K562 (cell line): ENCODE measurements around the gene DOK1. TPM values are rescaled to one million over a fixed set of nuclear protein-coding genes. Genes with fewer than 3 reads are reported as not detected.

Experiments used
- ATAC-seq: fragments of 200-7000 bp; cut with Tn5 transposase; 3 replicates; pipeline ENCODE4 v1.9.1; 2020; ENCODE audit warnings: moderate library complexity
- BruUV-seq: library from RNA; stranded (reverse); fragments of 400-500 nt; replicated peaks from 2 replicates; lab custom pipeline; 2021; lab: Mats Ljungman, UMichigan
- CTCF ChIA-PET: fragments of 300-600 bp; formaldehyde crosslinking; extraction: SDS; loops from one replicate; lab custom pipeline; 2021; ENCODE audit warnings: low intra/inter-chr PET ratio; lab: Yijun Ruan, JAX
- POLR2A ChIA-PET: fragments of 300-600, 350-650 bp; sonication (Branson Sonifier 250); formaldehyde crosslinking; extraction: SDS; loops from one replicate; lab custom pipeline; 2021; ENCODE audit warnings: antibody characterized with exemption, inconsistent platforms; lab: Yijun Ruan, JAX
- DNase-seq, 4 experiments: peaks; one replicate each; pipeline versions ENCODE4 v3.0.0 to v3.0.0-alpha.2; 2011 to 2018; ENCODE audit warnings: low spot score in 3 of 4, mixed read lengths in 3 of 4; ENCODE audit errors: extremely low read depth in 1 of 4
- FAIRE-seq: peaks from 2 replicates; lab custom pipeline; 2011; peaks lifted over from hg19 to GRCh38; lab: Jason Lieb, UNC
- H2AFZ ChIP-seq: 2 replicates; pipeline ENCODE4 v1.6.0; 2011; ENCODE audit warnings: low read depth, low read length, control low read depth, inconsistent platforms
- H3K27ac ChIP-seq: fragments of 200-600 bp; 3 replicates; pipeline ENCODE4 v1.8.0; 2011; ENCODE audit warnings: low read depth, mild to moderate bottlenecking, control low read depth, inconsistent platforms, low read length, moderate library complexity, mixed read lengths; ENCODE audit errors: extremely low read depth
- H3K27me3 ChIP-seq, 2 experiments: fragments of 300-600 bp in 1 of 2; 2 replicates in 1 of 2; 3 replicates in 1 of 2; pipeline versions ENCODE4 v1.6.0 to v1.8.0; 2011; ENCODE audit warnings: inconsistent platforms in 2 of 2, low read length in 2 of 2, mild to moderate bottlenecking in 1 of 2, mixed read lengths in 1 of 2, moderate library complexity in 1 of 2; ENCODE audit not compliant: control insufficient read depth in 2 of 2, insufficient read depth in 2 of 2
- H3K36me3 ChIP-seq: fragments of 300-600 bp; 3 replicates; pipeline ENCODE4 v1.8.0; 2011; ENCODE audit warnings: mild to moderate bottlenecking, low read length, inconsistent platforms; ENCODE audit not compliant: control insufficient read depth, insufficient read depth
- H3K4me1 ChIP-seq, 2 experiments: fragments of 200-600 bp in 1 of 2; replicated peaks in 1 of 2; 2 replicates in 1 of 2; 3 replicates in 1 of 2; pipeline versions ENCODE4 v1.5.1 to v1.8.0; 2011; ENCODE audit warnings: inconsistent platforms in 2 of 2, low read length in 2 of 2, mild to moderate bottlenecking in 1 of 2, mixed read lengths in 1 of 2, moderate library complexity in 1 of 2; ENCODE audit not compliant: control insufficient read depth in 2 of 2, insufficient read depth in 2 of 2
- H3K4me2 ChIP-seq: 2 replicates; pipeline ENCODE4 v1.6.1; 2011; ENCODE audit warnings: low read length, control low read depth, inconsistent platforms, mixed read lengths; ENCODE audit not compliant: insufficient read depth
- H3K4me3 ChIP-seq: fragments of 200-600 bp; sonication (generic), shearing (Covaris generic); 2 replicates; pipeline ENCODE4 v1.5.1; 2016; ENCODE audit warnings: control low read depth, inconsistent platforms
- H3K79me2 ChIP-seq: fragments of 200-600 bp; 3 replicates; pipeline ENCODE4 v1.8.0; 2011; ENCODE audit warnings: low read length, inconsistent platforms; ENCODE audit not compliant: control insufficient read depth, insufficient read depth
- H3K9ac ChIP-seq, 2 experiments: 2 replicates each; pipeline versions ENCODE4 v1.6.0 to v1.6.1; 2011; ENCODE audit warnings: low read depth in 2 of 2, low read length in 2 of 2, control low read depth in 1 of 2, inconsistent platforms in 1 of 2, mild to moderate bottlenecking in 1 of 2, mixed read lengths in 1 of 2; ENCODE audit not compliant: insufficient read depth in 1 of 2
- H3K9me1 ChIP-seq: one replicate; pipeline ENCODE4 v1.6.0; 2011; ENCODE audit warnings: inconsistent platforms, mild to moderate bottlenecking, low read length, moderate library complexity; ENCODE audit not compliant: control insufficient read depth, insufficient read depth
- H3K9me3 ChIP-seq: replicated peaks from 2 replicates; pipeline ENCODE4 v1.5.1; 2011; ENCODE audit warnings: low read depth, low read length, inconsistent platforms; ENCODE audit not compliant: control insufficient read depth, insufficient read depth
- H4K20me1 ChIP-seq: replicated peaks from 2 replicates; pipeline ENCODE4 v1.6.1; 2011; ENCODE audit warnings: low read length, inconsistent platforms, mixed read lengths; ENCODE audit not compliant: control insufficient read depth, insufficient read depth
- EGR1 ChIP-seq: fragments of 450-650 bp; conservative IDR thresholded peaks from 2 replicates; pipeline ENCODE4 v1.6.1; 2017; ENCODE audit warnings: mild to moderate bottlenecking
- FOXP4 ChIP-seq: sonication (generic); formaldehyde crosslinking; IDR thresholded peaks from 2 replicates; pipeline ENCODE4 v1.8.0; 2022; ENCODE audit warnings: mild to moderate bottlenecking, missing genetic modification reagents, borderline replicate concordance
- PRMT5 ChIP-seq: sonication (generic); formaldehyde crosslinking; IDR thresholded peaks from 2 replicates; pipeline ENCODE4 v1.5.0; 2020; ENCODE audit warnings: missing genetic modification reagents
- ZNF133 ChIP-seq: fragments of 250-450 bp; sonication (Bioruptor Pico); IDR thresholded peaks from 2 replicates; pipeline ENCODE4 v1.4.0; 2020; ENCODE audit warnings: mild to moderate bottlenecking
- ZNF197 ChIP-seq: fragments of 200-800 bp; sonication (Bioruptor generic); IDR thresholded peaks from 2 replicates; pipeline ENCODE4 v1.6.1; 2016; ENCODE audit warnings: low read depth, missing genetic modification characterization, missing compliant biosample characterization
- WGBS: fragments of 100-300 bp; shearing (Covaris generic); methylation state at CpG from one replicate; pipeline ENCODE4 v1.1.6; 2016; ENCODE audit warnings: low coverage, mixed read lengths; ENCODE audit not compliant: insufficient coverage; ENCODE audit errors: missing lambda C conversion rate; 5-methylcytosine and 5-hydroxymethylcytosine counted together
- in situ Hi-C: fragments of 300-500 bp; cut with MboI; formaldehyde crosslinking; loops from 4 replicates; pipeline ENCODE4 v1.15.0; 2018; ENCODE audit warnings: inconsistent platforms, mixed read lengths
- intact Hi-C: fragments of 100-400 bp; cut with micrococcal nuclease; formaldehyde crosslinking; loops from 2 replicates; pipeline ENCODE4 v1.14.2; 2022
- polyA plus RNA-seq, 8 experiments: library from polyadenylated mRNA; depleted of rRNA in 4 of 8; stranded (reverse) in 5 of 8; unstranded in 3 of 8; fragments of >200 nt; fragmentation: Nextera tagmentation in 2 of 8; fragmentation: Illumina TruSeq in 1 of 8; extraction: Ambion mirVana in 2 of 8; extraction: Trizol in 1 of 8; gene quantifications; 2 replicates each; pipeline versions ENCODE4 v1.2.1 to v1.2.3, GENCODE V29; 2011 to 2014; ENCODE audit warnings: inconsistent platforms in 1 of 8, missing spikeins in 1 of 8
- total RNA-seq, 7 experiments: library from RNA; depleted of rRNA in 6 of 7; stranded (reverse); fragments of >200 nt in 6 of 7; fragmentation: Illumina TruSeq in 2 of 7; extraction: Trizol in 2 of 7; gene quantifications; 2 replicates each; pipeline versions ENCODE4 v1.2.1 to v1.2.3, GENCODE V29; 2011 to 2021; ENCODE audit warnings: low replicate concordance in 1 of 7

DOK1 gene
- total and polyA plus RNA-seq, 9 of the 15 experiments (the other 6 are each of a cell fraction or from before 2014, with no cell fraction given): 0.59 to 36.4 (median 16.1) TPM

DNA sequence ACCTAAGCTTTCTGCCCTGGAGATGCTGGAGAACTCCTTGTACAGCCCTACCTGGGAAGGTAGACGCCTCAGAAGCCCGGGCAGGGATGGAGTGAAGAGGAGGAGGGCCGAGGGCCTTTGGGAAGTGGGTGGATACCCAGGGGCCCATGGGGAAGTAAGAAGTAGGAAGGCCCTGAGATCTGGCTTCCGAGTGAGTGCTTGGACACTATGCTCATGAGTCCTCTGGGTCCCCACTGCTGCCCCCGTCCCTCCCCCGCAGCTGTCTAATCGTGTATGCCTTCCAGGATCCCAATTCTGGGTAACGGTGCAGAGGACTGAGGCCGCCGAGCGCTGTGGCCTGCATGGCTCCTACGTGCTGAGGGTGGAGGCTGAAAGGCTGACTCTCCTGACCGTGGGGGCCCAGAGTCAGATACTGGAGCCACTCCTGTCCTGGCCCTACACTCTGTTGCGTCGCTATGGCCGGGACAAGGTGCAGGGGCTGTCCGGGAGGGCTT is 1.1 kb downstream of the DOK1 start:
- Histone ChIP-seq H3K9me1 (no peaks in the 10 kb centered on the region), H3K4me2 (peak overlapping the region; percentile 95), H2AFZ (peak overlapping the region; percentile 90), H4K20me1 (no peaks in the 10 kb centered on the region), H3K36me3 (peaks cover 17% of the 10 kb centered on the region; the same call in 1 of the 3 replicates), H3K4me1 (peaks cover 18 to 54% of the 10 kb centered on the region in 2 experiments), H3K4me3 (peak overlapping the region; percentile 66), H3K27ac (peak overlapping the region; percentile 92; the same call in 1 of the 3 replicates), H3K9me3 (no peaks in the 10 kb centered on the region), H3K27me3 (peaks cover 0 to 8% of the 10 kb centered on the region in 2 experiments; a peak in 1 of 5 replicates), H3K79me2 (peaks cover 15% of the 10 kb centered on the region; the same call in 2 of the 3 replicates), H3K9ac (peak overlapping the region; percentile 83 to 99)
- intact Hi-C loops (loop anchor here (2.0 kb wide), 1 partner anchor 25 kb away; no protein-coding TSS in a partner anchor), in situ Hi-C loops (no loop called here)
- 56% methylated on average over 16 of the region's 17 CpGs for WGBS
- DNase-seq (no peak), FAIRE-seq (no peak), ATAC-seq (no peak)
- ChIA-PET CTCF (no interaction called here), POLR2A (interaction anchor here (0.6 to 1.2 kb wide), 6 partner anchors 10 to 73 kb away, joined by 3 to 4 read pairs (median 3); no protein-coding TSS in a partner anchor)
- TF ChIP-seq ZNF197 (CRISPR knock-in tag): no peak
- TF ChIP-seq ZNF133 (CRISPR knock-in tag): no peak
- TF ChIP-seq EGR1: 0 out of 2 replicates have a peak, but pooled peaks have one; percentile 10
- TF ChIP-seq PRMT5: no peak
- 0 out of 2 replicates have a peak, but pooled peaks have one; percentile 3 for TF ChIP-seq FOXP4 (CRISPR knock-in tag)
- BruUV-seq: no TSS peak
